Upper lobe of left lung (tissue), 4 donors: ENCODE measurements around the gene CRYBG2.

Source experiments
- POLR2A ChIP-seq, 4 donors: fragments of 450-650 bp; IDR thresholded peaks; one replicate each; pipeline ENCODE4 v1.5.1; 2016 to 2017; ENCODE audit warnings: antibody characterized with exemption in 4 of 4, mild to moderate bottlenecking in 2 of 4
- POLR2AphosphoS5 ChIP-seq, 2 donors: sonication (generic); formaldehyde crosslinking; IDR thresholded peaks; one replicate each; pipeline ENCODE4 v1.5.1; 2017; ENCODE audit warnings: antibody characterized with exemption in 2 of 2
- TF ChIP-seq, protein P1 (sequence below), 6 experiments: fragments of 450-650 bp in 4 of 6; fragments of 200-600 bp in 2 of 6; sonication (generic) in 2 of 6; IDR thresholded peaks; one replicate each; pipeline ENCODE4 v1.5.1; 2016 to 2019; ENCODE audit warnings: antibody characterized with exemption in 6 of 6

DNA sequence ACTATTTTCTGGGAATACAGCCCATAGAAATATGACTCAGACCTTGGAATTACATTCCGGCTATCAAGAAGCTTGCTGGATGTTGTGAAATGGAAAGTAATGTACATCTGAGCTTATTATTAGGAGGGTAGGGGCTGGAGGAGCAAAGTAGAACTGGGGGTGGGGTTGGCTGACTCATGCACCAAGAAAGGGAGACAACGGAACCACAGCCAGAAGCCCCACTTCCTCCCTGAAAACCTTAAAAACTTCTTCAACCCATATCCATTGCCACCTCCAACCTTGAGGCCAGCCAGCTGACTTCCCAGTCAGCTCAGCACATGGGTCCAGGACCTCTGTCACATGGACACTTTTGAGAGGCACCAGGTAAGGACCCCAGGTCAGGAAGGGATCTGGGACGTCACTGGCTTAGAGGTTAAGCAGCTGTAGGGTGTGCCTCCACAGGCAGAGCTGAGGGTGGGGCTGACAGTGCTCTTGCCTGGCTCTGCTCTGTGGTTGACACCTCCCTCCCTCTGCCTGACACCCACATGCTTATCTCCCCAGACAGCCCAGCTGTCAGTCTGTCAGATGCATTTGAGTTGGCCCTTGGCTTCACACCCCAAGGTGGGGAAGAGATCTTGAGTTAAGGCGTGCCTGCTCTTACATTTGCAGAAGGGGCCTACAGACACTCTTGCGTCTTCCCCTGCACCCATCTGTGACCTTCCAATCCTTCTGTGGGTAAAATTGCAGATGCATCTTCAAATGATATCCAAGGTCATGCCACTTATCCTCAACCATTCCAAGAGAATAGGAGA lies 24.4 kb upstream of the CRYBG2 start:
- TF ChIP-seq, protein P1, sequence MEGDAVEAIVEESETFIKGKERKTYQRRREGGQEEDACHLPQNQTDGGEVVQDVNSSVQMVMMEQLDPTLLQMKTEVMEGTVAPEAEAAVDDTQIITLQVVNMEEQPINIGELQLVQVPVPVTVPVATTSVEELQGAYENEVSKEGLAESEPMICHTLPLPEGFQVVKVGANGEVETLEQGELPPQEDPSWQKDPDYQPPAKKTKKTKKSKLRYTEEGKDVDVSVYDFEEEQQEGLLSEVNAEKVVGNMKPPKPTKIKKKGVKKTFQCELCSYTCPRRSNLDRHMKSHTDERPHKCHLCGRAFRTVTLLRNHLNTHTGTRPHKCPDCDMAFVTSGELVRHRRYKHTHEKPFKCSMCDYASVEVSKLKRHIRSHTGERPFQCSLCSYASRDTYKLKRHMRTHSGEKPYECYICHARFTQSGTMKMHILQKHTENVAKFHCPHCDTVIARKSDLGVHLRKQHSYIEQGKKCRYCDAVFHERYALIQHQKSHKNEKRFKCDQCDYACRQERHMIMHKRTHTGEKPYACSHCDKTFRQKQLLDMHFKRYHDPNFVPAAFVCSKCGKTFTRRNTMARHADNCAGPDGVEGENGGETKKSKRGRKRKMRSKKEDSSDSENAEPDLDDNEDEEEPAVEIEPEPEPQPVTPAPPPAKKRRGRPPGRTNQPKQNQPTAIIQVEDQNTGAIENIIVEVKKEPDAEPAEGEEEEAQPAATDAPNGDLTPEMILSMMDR (IDR thresholded peaks at IDR 0.05): no peak
- no peak for TF ChIP-seq POLR2A (IDR thresholded peaks at IDR 0.05)
- peak in 1 of 2 donors; percentile 31 for TF ChIP-seq POLR2AphosphoS5 (IDR thresholded peaks at IDR 0.05)
